GM23248 (cell line): ENCODE results near the gene KCNT1. TPM values are rescaled to one million over a fixed set of nuclear protein-coding genes. Genes with fewer than 3 reads are reported as not detected.

ENCODE experiments used
- DNase-seq: peaks from one replicate; pipeline ENCODE4 v3.0.0-alpha.2; 2015
- H2AFZ ChIP-seq: fragments of 200-600 bp; sonication (generic); 2 replicates; pipeline ENCODE4 v1.6.1; 2016; ENCODE audit warnings: antibody characterized with exemption
- H3F3A ChIP-seq: fragments of 200-600 bp; sonication (generic); 2 replicates; pipeline ENCODE4 v1.6.1; 2016; ENCODE audit warnings: mild to moderate bottlenecking, antibody characterized with exemption, mixed run types; ENCODE audit not compliant: insufficient read depth
- H3K27ac ChIP-seq: fragments of 200-600 bp; sonication (generic); 2 replicates; pipeline ENCODE4 v1.5.1; 2016; ENCODE audit warnings: mild to moderate bottlenecking
- H3K27me3 ChIP-seq: fragments of 200-600 bp; sonication (generic); replicated peaks from 2 replicates; pipeline ENCODE4 v1.6.1; 2016; ENCODE audit warnings: mild to moderate bottlenecking; ENCODE audit not compliant: insufficient read depth
- H3K36me3 ChIP-seq: fragments of 200-600 bp; sonication (generic); 2 replicates; pipeline ENCODE4 v1.6.1; 2016; ENCODE audit warnings: low read depth, mild to moderate bottlenecking
- H3K4me1 ChIP-seq: fragments of 200-600 bp; sonication (generic); 2 replicates; pipeline ENCODE4 v1.6.1; 2016; ENCODE audit warnings: mild to moderate bottlenecking; ENCODE audit not compliant: insufficient read depth
- H3K4me2 ChIP-seq: fragments of 200-600 bp; sonication (generic); one replicate; pipeline ENCODE4 v1.6.1; 2016; ENCODE audit warnings: mild to moderate bottlenecking; ENCODE audit not compliant: unreplicated experiment
- H3K4me3 ChIP-seq: fragments of 200-600 bp; sonication (generic); 2 replicates; pipeline ENCODE4 v1.5.1; 2016; ENCODE audit warnings: mild to moderate bottlenecking
- H3K79me2 ChIP-seq: fragments of 200-600 bp; sonication (generic); 2 replicates; pipeline ENCODE4 v1.6.1; 2016; ENCODE audit warnings: mild to moderate bottlenecking; ENCODE audit not compliant: insufficient read depth
- H3K9ac ChIP-seq: fragments of 200-600 bp; sonication (generic); 2 replicates; pipeline ENCODE4 v1.6.1; 2016; ENCODE audit warnings: mild to moderate bottlenecking
- H3K9me2 ChIP-seq: fragments of 200-600 bp; sonication (generic); 2 replicates; pipeline ENCODE4 v1.6.1; 2016; ENCODE audit warnings: mixed run types, mild to moderate bottlenecking, moderate library complexity; ENCODE audit not compliant: insufficient read depth
- H3K9me3 ChIP-seq: fragments of 200-600 bp; sonication (generic); one replicate; pipeline ENCODE4 v1.6.1; 2017; ENCODE audit warnings: low read depth
- H4K20me1 ChIP-seq: fragments of 200-600 bp; sonication (generic); 2 replicates; pipeline ENCODE4 v1.6.0; 2016; ENCODE audit not compliant: insufficient read depth
- EZH2 ChIP-seq: fragments of 200-600 bp; sonication (generic); IDR thresholded peaks from 2 replicates; pipeline ENCODE4 v1.6.1; 2018; ENCODE audit warnings: antibody characterized with exemption, mild to moderate bottlenecking; ENCODE audit not compliant: insufficient read depth, poor library complexity, severe bottlenecking
- EZH2phosphoT487 ChIP-seq: fragments of 200-600 bp; sonication (generic); IDR thresholded peaks from 2 replicates; pipeline ENCODE4 v1.6.1; 2018; ENCODE audit warnings: antibody characterized with exemption, moderate library complexity, mild to moderate bottlenecking, low read depth; ENCODE audit not compliant: insufficient read depth
- WGBS, 2 experiments: methylation state at CpG; one replicate each; pipeline ENCODE4 v1.1.6; 2015 to 2017; ENCODE audit warnings: low lambda C conversion rate in 2 of 2, low coverage in 1 of 2; ENCODE audit errors: missing lambda C conversion rate in 2 of 2; 5-methylcytosine and 5-hydroxymethylcytosine counted together
- in situ Hi-C: fragments of 300-500 bp; cut with MboI; formaldehyde crosslinking; loops from 2 replicates; pipeline ENCODE4 v1.15.0; 2020
- polyA plus RNA-seq: library from polyadenylated mRNA; unstranded; fragments of >200 nt; fragmentation: Nextera tagmentation; extraction: Ambion mirVana; gene quantifications from 2 replicates; pipeline ENCODE4 v1.2.1, GENCODE V29; 2016
- total RNA-seq: library from RNA; depleted of rRNA; stranded (reverse); fragments of >200 nt; shearing (Covaris generic); gene quantifications from 2 replicates; pipeline ENCODE4 v1.2.3, GENCODE V29; 2014

The KCNT1 gene
- total and polyA plus RNA-seq, 2 experiments from 2014 or later: not detected

GRCh38 chr9:135697226-135697625 is 4.8 kb upstream of the KCNT1 start:
- Histone ChIP-seq H3K27ac (no peak overlapping the region), H3K9me2 (no peaks in the 10 kb centered on the region), H3K4me2 (no peak overlapping the region), H4K20me1 (no peaks in the 10 kb centered on the region), H3K4me3 (no peak overlapping the region), H3K36me3 (no peaks in the 10 kb centered on the region), H3K9ac (no peak overlapping the region), H3K9me3 (no peaks in the 10 kb centered on the region), H3K79me2 (no peaks in the 10 kb centered on the region), H3F3A (no peaks in the 10 kb centered on the region), H2AFZ (no peak overlapping the region), H3K27me3 (no peaks in the 10 kb centered on the region; the same call in 1 of the 2 replicates), H3K4me1 (no peaks in the 10 kb centered on the region)
- 56 to 57% methylated on average over 15 of the region's 15 CpGs for WGBS, 2 experiments
- no peak for DNase-seq
- in situ Hi-C loops: no loop called here
- TF ChIP-seq EZH2phosphoT487: no peak
- no peak for TF ChIP-seq EZH2

- Histone ChIP-seq H3K27me3 (peaks cover under 1% of the 10 kb centered on the region; the same call in 1 of the 2 replicates), H3K4me1 (no peaks in the 10 kb centered on the region), H3K9ac (no peak overlapping the region), H3K79me2 (no peaks in the 10 kb centered on the region), H3K4me3 (no peak overlapping the region), H3K9me3 (no peaks in the 10 kb centered on the region), H3F3A (no peaks in the 10 kb centered on the region), H3K4me2 (no peak overlapping the region), H3K9me2 (no peaks in the 10 kb centered on the region), H3K27ac (no peak overlapping the region), H4K20me1 (no peaks in the 10 kb centered on the region), H2AFZ (no peak overlapping the region), H3K36me3 (no peaks in the 10 kb centered on the region)
- WGBS, 2 experiments: 61 to 65% methylated on average over 17 to 20 of the region's 21 CpGs
- DNase-seq: no peak
- no peak for TF ChIP-seq EZH2phosphoT487
- TF ChIP-seq EZH2: no peak
- in situ Hi-C loops: no loop called here
Observed at GRCh38 chr9:135698236-135698635, 3.7 kb upstream of the KCNT1 start.

GRCh38 chr9:135698767-135699166 is 3.2 kb upstream of the KCNT1 start:
- no peak overlapping the region for H2AFZ ChIP-seq
- H3K4me1 ChIP-seq: no peaks in the 10 kb centered on the region
- H3K9me2 ChIP-seq: no peaks in the 10 kb centered on the region
- no peak overlapping the region for H3K4me3 ChIP-seq
- peaks cover 6% of the 10 kb centered on the region; the same call in 1 of the 2 replicates for H3K27me3 ChIP-seq
- H3K4me2 ChIP-seq: no peak overlapping the region
- no peaks in the 10 kb centered on the region for H3K79me2 ChIP-seq
- H3K9me3 ChIP-seq: no peaks in the 10 kb centered on the region
- no peaks in the 10 kb centered on the region for H3K36me3 ChIP-seq
- no peaks in the 10 kb centered on the region for H3F3A ChIP-seq
- H3K27ac ChIP-seq: no peak overlapping the region
- WGBS, 2 experiments: 39 to 64% methylated on average over 2 to 18 of the region's 19 CpGs
- in situ Hi-C loops: no loop called here
- H3K9ac ChIP-seq: no peak overlapping the region
- TF ChIP-seq EZH2 (no peak), EZH2phosphoT487 (no peak)
- H4K20me1 ChIP-seq: no peaks in the 10 kb centered on the region
- no peak for DNase-seq

- no peaks in the 10 kb centered on the region for H3K36me3 ChIP-seq
- no peaks in the 10 kb centered on the region for H3K79me2 ChIP-seq
- peaks cover 12% of the 10 kb centered on the region; the same call in 1 of the 2 replicates for H3K27me3 ChIP-seq
- H3K4me3 ChIP-seq: no peak within 1 kb of the TSS
- no peak for DNase-seq
- H3K9me2 ChIP-seq: no peaks in the 10 kb centered on the region
- no peak within 1 kb of the TSS for H3K9ac ChIP-seq
- H3K27ac ChIP-seq: no peak within 1 kb of the TSS
- no peaks in the 10 kb centered on the region for H3F3A ChIP-seq
- no peak within 1 kb of the TSS for H3K4me2 ChIP-seq
- H3K4me1 ChIP-seq: no peaks in the 10 kb centered on the region
- no peak within 1 kb of the TSS for H2AFZ ChIP-seq
- TF ChIP-seq EZH2phosphoT487: no peak
- TF ChIP-seq EZH2: no peak
- no peaks in the 10 kb centered on the region for H3K9me3 ChIP-seq
- in situ Hi-C loops: no loop called here
- 68 to 80% methylated on average over 20 to 29 of the region's 30 CpGs for WGBS, 2 experiments
- no peaks in the 10 kb centered on the region for H4K20me1 ChIP-seq
Observed at GRCh38 chr9:135699440-135699839, 2.5 kb upstream of the KCNT1 start, which contains the start of gene SOHLH1. TSS of gene SOHLH1 (minus strand) at chr9:135699481. CDS start at chr9:135699467, 14 bp downstream.

GRCh38 chr9:135700525-135700924 is 1.5 kb upstream of the KCNT1 start:
- Histone ChIP-seq H3K9ac (no peak overlapping the region), H3K9me3 (no peaks in the 10 kb centered on the region), H3K4me3 (no peak overlapping the region), H3F3A (no peaks in the 10 kb centered on the region), H4K20me1 (no peaks in the 10 kb centered on the region), H3K27ac (no peak overlapping the region), H3K4me2 (no peak overlapping the region), H3K4me1 (no peaks in the 10 kb centered on the region), H3K79me2 (no peaks in the 10 kb centered on the region), H3K9me2 (no peaks in the 10 kb centered on the region), H3K36me3 (no peaks in the 10 kb centered on the region), H2AFZ (no peak overlapping the region), H3K27me3 (peaks cover 12% of the 10 kb centered on the region; the same call in 1 of the 2 replicates)
- DNase-seq: no peak
- TF ChIP-seq EZH2phosphoT487: no peak
- TF ChIP-seq EZH2: no peak
- in situ Hi-C loops: no loop called here
- 46 to 48% methylated on average over 15 of the region's 15 CpGs for WGBS, 2 experiments
